Parathyroid adenoma (tissue), 2 donors: Measurements from ENCODE around the gene CAPZB.
A peak's percentile ranks its signal among the peaks of the same experiment; 100 is the strongest.

Experiments used
- H2AFZ ChIP-seq: fragments of 300-600 bp; sonication (generic); one replicate; pipeline ENCODE4 v1.7.0; 2017; ENCODE audit warnings: antibody characterized with exemption, mild to moderate bottlenecking
- H3K27ac ChIP-seq: fragments of 300-600 bp; sonication (generic); one replicate; pipeline ENCODE4 v1.7.0; 2017
- H3K27me3 ChIP-seq: fragments of 300-600 bp; sonication (generic); one replicate; pipeline ENCODE4 v1.7.0; 2017; ENCODE audit warnings: low read length; ENCODE audit not compliant: control insufficient read depth, insufficient read depth
- H3K36me3 ChIP-seq: fragments of 300-600 bp; sonication (generic); one replicate; pipeline ENCODE4 v1.7.0; 2017; ENCODE audit warnings: low read length; ENCODE audit not compliant: control insufficient read depth, insufficient read depth
- H3K4me1 ChIP-seq: fragments of 300-600 bp; sonication (generic); one replicate; pipeline ENCODE4 v1.7.0; 2017; ENCODE audit warnings: control low read depth
- H3K4me2 ChIP-seq: fragments of 300-600 bp; sonication (generic); one replicate; pipeline ENCODE4 v1.7.0; 2017; ENCODE audit warnings: low read length
- H3K4me3 ChIP-seq: fragments of 300-600 bp; sonication (generic); one replicate; pipeline ENCODE4 v1.7.0; 2017; ENCODE audit warnings: low read depth, low read length
- H3K79me2 ChIP-seq: fragments of 300-600 bp; sonication (generic); one replicate; pipeline ENCODE4 v1.7.0; 2017; ENCODE audit warnings: control low read depth
- H3K9ac ChIP-seq: fragments of 300-600 bp; sonication (generic); one replicate; pipeline ENCODE4 v1.7.0; 2017; ENCODE audit warnings: mild to moderate bottlenecking
- H3K9me3 ChIP-seq: fragments of 300-600 bp; sonication (generic); one replicate; pipeline ENCODE4 v1.7.0; 2017; ENCODE audit warnings: low read length; ENCODE audit not compliant: control insufficient read depth
- TF ChIP-seq, protein P1 (sequence below): fragments of 300-600 bp; sonication (generic); IDR thresholded peaks from one replicate; pipeline ENCODE4 v1.7.0; 2017; ENCODE audit warnings: antibody characterized with exemption, mild to moderate bottlenecking
- donor health status: primary hyperparathyroidism.

Gene CAPZB

DNA sequence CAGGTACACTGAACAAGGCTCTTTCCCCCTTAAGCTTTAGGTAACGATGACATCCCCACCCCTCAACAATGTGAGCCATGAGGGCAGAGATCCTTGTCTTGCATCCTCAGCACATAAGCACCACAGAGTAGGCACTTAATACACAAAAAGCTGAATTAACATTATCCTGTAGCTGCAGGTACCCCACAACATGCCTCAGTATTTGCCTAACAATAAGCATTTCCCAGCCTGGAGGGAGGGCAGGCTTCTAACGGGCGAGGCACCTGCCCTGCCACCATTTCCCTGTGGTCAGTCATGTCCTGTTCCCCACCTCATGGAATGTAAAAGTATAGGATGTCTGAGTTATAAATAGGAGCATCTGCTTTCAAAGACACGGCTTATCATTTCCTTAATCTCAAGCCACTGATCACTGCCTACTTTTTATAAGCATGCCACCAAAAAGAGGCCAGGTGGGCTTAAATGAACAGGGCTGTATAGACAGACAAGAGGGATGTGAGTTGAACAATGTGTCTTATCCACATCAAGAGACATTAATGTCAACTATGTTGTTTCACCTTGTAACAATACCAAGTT is 3.4 kb downstream of the CAPZB start:
- Histone ChIP-seq H3K4me1 (peaks cover 8% of the 10 kb centered on the region), H2AFZ (no peak overlapping the region), H3K27me3 (no peaks in the 10 kb centered on the region), H3K27ac (no peak overlapping the region), H3K79me2 (peaks cover 74% of the 10 kb centered on the region), H3K9me3 (no peaks in the 10 kb centered on the region), H3K4me2 (peak overlapping the region; percentile 13), H3K36me3 (no peaks in the 10 kb centered on the region), H3K9ac (no peak overlapping the region), H3K4me3 (no peak overlapping the region)
- TF ChIP-seq, protein P1, sequence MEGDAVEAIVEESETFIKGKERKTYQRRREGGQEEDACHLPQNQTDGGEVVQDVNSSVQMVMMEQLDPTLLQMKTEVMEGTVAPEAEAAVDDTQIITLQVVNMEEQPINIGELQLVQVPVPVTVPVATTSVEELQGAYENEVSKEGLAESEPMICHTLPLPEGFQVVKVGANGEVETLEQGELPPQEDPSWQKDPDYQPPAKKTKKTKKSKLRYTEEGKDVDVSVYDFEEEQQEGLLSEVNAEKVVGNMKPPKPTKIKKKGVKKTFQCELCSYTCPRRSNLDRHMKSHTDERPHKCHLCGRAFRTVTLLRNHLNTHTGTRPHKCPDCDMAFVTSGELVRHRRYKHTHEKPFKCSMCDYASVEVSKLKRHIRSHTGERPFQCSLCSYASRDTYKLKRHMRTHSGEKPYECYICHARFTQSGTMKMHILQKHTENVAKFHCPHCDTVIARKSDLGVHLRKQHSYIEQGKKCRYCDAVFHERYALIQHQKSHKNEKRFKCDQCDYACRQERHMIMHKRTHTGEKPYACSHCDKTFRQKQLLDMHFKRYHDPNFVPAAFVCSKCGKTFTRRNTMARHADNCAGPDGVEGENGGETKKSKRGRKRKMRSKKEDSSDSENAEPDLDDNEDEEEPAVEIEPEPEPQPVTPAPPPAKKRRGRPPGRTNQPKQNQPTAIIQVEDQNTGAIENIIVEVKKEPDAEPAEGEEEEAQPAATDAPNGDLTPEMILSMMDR: no peak

DNA sequence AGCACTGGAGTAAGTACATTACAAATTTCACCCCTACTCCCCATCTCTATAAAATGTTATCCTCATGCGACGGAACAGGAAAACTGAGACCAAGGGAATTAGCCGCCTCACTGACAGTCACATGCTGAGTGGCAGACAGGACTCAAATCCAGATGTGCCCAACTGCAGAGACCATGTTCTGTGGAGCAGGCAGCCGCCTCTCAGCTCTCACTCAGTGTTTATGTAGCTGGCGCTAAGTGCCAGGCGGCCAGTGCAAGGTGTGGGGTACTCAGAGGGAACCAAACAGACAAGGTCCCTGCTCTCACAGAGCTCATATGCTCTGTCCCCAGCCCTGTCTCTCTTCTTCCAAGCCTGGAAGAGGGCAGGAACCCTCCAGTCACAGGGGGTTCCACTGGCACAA is 5.1 kb downstream of the CAPZB start:
- H3K9me3 ChIP-seq: no peaks in the 10 kb centered on the region
- H3K79me2 ChIP-seq: peaks cover 87% of the 10 kb centered on the region
- H3K4me1 ChIP-seq: peaks cover 8% of the 10 kb centered on the region
- no peak overlapping the region for H3K4me2 ChIP-seq
- H3K9ac ChIP-seq: no peak overlapping the region
- H2AFZ ChIP-seq: no peak overlapping the region
- TF ChIP-seq, protein P1: no peak
- no peak overlapping the region for H3K4me3 ChIP-seq
- H3K27ac ChIP-seq: no peak overlapping the region
- no peaks in the 10 kb centered on the region for H3K36me3 ChIP-seq
- no peaks in the 10 kb centered on the region for H3K27me3 ChIP-seq

DNA sequence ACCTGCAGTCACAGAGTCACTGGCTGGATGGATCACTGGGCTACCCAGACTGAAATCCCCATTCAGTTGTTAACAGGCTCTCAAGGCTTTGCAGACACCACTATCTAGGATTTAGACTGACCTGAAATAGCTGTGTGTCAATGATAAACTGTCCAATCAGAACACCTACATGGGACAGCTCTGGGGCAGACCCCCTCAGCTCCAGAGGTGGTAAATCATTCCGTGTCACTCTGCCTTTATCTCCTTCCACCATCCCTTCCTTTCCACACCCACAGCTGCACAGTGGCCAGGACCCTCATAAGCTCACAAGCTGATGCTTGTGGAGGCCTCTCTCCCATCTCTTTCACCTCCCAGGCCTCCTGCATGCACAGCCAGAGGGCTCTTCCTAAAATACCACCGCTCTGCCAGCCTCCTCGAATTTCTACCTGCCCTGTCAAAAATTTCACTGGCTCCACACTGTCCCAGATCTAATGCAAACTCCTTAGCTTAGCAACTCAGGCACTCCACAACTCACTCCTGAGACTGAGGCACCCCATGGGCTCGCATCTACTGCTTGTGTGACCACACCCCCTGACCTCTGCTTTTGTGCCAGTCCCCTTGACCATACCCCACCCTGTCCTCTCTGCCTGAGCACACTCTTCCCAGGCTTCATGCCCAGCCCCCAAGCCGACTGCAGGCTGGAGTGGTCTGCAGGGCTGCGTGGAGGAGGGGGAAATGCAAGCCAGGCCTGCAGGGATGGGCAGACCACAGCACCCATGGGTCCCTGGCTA is 5.8 kb downstream of the CAPZB start:
- Histone ChIP-seq H3K9ac (no peak overlapping the region), H3K9me3 (no peaks in the 10 kb centered on the region), H3K36me3 (no peaks in the 10 kb centered on the region), H3K4me3 (no peak overlapping the region), H3K27ac (no peak overlapping the region), H3K79me2 (peaks cover 86% of the 10 kb centered on the region), H2AFZ (no peak overlapping the region), H3K4me2 (no peak overlapping the region), H3K4me1 (peaks cover 8% of the 10 kb centered on the region), H3K27me3 (no peaks in the 10 kb centered on the region)
- TF ChIP-seq, protein P1: no peak

DNA sequence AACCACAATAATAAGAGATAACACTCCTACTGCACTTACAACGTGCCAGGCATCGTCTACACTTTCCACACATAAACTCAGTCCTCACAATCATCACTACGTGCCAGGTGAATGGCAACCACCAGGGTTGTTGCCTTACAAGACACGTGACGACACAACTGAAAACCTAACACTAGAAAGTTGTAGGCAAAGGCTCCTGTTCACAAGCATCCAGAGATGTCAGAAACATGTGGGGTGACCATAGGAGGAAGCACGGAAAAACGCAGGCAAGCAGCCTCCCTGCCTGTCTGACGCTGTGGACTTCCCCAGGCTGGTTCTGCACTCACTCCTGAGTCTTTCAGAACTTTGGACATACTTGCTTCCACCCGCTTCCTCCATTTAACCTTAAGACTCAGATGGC is 7.0 kb downstream of the CAPZB start:
- H3K4me2 ChIP-seq: no peak overlapping the region
- H2AFZ ChIP-seq: no peak overlapping the region
- TF ChIP-seq, protein P1: no peak
- H3K27me3 ChIP-seq: no peaks in the 10 kb centered on the region
- H3K36me3 ChIP-seq: no peaks in the 10 kb centered on the region
- H3K4me1 ChIP-seq: peaks cover 4% of the 10 kb centered on the region
- no peak overlapping the region for H3K4me3 ChIP-seq
- no peak overlapping the region for H3K9ac ChIP-seq
- peaks cover 77% of the 10 kb centered on the region for H3K79me2 ChIP-seq
- no peaks in the 10 kb centered on the region for H3K9me3 ChIP-seq
- H3K27ac ChIP-seq: no peak overlapping the region
